GM08714 (cell line): ENCODE data around the gene USP21.

Experiments used
- H3K4me3 ChIP-seq: fragments of 200-500 bp; sonication (Bioruptor generic); 2 replicates; pipeline ENCODE4 v1.5.1; 2014; ENCODE audit warnings: mild to moderate bottlenecking, low read length, inconsistent platforms
- ZNF274 ChIP-seq: IDR thresholded peaks from 2 replicates; pipeline ENCODE4 v1.6.1; 2012; ENCODE audit warnings: mild to moderate bottlenecking, low read depth, low read length

The USP21 gene

DNA sequence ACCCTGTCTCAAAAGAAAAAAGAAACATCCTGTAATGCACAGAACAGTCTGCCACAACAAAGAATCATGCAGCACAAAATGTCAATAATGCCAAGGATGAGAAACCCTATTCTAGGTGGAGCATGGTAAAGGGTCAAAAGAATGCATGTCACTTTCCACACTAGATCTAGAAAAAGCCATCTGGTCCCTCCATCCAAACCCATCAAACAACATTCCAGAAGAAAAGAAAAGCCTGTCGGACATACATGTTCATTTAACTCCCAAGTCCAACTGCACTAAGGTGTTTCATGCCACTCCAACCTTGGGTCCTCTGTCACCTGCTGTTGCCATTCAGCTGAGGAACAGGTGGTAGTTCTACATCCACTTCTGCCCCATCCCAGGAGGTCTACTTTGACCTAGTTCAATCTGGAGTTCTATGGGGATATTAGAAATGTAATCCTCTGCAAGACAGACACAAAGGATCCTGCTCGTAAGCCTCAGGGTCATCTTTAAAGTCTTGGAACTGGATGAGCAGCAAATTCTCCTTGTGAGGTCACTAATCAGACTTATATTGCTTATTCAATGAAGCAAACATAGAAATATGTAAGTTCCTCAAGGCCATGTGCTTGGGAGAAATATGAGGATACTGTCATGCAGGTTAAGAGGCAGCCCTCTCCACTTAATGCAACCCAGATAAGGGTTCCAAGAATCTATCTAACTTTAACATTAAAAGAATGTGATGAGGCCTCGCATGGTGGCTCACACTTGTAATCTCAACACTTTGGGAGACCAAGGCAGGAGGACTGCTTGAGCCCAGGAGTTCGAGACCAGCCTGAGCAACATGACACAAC, 30.5 kb upstream of the USP21 start:
- TF ChIP-seq ZNF274: no peak
- no peak overlapping the region for H3K4me3 ChIP-seq

DNA sequence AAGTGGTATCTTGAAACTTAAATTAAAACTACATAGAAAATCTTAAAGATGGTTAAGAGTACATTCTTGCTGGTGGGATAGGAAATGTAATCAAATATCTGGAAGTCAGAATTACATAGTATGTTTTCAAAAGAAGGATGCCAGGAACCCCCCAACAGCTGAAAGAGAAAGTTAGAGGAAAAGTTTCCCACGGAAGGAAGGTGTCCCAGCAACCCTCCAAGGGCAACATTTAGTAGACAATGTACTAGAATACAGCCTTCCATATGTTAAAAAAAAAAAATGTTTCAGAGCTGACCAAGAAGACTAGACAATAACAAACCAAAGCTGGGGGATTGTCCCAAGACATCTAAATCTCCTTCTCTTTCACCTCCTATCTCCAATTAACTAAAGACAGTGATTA, 29.0 kb upstream of the USP21 start:
- H3K4me3 ChIP-seq: no peak overlapping the region
- no peak for TF ChIP-seq ZNF274

DNA sequence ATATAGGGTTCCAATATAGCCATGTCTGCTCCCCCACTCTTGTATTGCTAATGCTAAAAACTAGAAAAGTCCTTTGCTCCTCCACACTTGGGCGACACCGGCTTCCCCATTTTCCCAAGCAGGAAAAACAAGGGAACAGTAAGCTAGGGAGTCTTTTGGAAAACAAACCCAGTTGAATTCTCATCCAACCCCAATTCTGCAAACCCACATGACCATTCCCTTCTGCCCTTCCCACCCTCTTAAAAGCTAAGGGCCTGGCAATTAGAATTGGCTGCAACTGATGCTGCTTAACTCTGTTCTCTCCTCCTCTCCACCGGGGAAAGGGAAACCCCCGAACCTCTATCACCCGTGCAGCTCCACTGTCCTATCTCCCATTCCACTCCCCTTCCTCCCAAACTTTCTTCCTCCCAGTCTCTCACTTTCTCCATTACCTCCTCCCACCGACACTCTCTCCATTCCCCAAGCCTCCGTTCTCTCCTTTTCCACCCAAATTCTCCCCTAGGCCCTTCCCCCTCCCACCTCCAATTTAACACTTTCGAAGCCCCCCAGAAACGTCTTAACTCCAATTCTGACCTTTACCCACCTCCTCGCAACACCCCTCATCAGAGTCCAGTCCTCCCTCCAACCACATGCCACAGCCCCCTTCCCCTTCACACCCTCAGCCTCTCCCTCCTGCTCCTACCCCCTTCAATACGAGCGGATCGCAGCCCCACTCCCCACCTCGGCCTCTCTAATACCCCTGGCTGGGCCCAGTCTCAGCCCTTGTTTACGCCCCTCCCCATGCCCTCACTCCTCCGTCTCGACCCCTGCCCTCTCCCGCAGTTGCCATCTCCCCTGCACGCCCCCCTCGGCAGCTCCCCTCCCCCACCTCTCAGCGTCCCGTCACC, 27.5 kb upstream of the USP21 start:
- no peak for TF ChIP-seq ZNF274
- peak overlapping the region; percentile 96 for H3K4me3 ChIP-seq

DNA sequence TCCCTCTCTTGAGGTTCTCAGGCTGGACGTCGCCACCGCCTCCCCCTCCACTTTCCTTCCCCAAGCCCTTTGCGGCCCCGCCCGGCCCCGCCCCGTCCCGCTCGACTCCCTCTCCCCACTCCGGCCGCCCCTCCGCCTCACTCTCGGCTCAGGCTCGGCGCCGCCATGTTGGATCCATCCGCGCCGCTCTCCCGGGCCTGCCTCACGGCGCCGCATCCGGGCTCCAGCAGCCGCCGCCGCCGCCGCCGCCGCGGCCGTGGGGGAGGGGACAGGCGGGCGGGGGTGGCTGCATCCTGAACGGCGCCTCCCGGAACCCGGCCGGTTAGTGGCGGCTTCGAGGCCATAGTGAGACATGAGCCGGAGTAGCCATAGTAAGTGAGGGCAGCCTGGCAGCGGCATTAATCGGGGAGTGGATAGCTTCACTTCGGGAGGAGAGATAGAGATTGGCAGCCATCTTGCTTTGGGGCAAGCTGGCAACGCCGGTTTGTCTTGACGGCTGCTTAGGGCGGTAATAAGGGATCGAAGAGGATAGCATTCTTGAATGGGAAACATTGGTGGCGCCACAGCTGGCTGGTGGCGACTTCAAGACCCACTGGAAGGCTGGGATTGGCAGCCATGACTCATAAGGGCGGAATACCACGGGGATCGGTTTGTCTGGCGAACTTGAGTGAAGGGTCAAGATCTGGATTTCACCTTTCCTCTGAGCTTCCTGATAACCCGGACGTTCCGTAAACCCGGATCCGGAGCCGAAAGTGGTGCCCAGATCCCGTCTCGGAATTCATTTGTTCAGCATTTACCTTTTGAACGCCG, 26.7 kb upstream of the USP21 start, which contains the start of gene DEDD:
Gene DEDD (minus strand): TSS at position 258 of the 810 bp plus-strand sequence. CDS start 8,205 bp downstream, outside the sequence.
- no peak for TF ChIP-seq ZNF274
- peak within 1 kb of the TSS; percentile 96 for H3K4me3 ChIP-seq

DNA sequence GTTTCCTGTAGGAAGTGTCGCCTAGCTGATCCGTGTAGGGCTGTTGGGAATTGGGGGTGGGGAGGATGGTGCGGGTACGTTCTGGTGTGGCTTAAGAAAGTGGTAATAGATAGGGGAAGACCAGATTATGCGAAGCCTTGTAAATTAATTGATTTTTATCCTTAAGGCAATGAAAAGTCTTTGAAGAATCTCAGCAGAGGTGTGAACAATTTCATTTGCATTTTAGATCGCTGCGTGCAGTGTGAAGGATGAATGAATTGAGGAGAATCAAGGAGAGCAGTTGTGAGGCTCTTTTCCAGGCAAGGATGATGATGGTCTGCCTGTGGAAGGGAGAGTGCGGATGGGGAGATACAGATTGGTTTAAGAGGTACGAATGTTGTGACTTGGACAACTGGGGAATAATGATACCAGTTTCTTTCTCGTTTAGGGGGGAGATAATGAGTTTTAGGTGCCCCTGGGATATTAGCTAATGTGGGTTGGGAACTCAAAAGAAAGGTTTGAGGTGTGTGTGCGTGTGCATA, 26.0 kb upstream of the USP21 start:
- no peak for TF ChIP-seq ZNF274
- peak overlapping the region; percentile 96 for H3K4me3 ChIP-seq

DNA sequence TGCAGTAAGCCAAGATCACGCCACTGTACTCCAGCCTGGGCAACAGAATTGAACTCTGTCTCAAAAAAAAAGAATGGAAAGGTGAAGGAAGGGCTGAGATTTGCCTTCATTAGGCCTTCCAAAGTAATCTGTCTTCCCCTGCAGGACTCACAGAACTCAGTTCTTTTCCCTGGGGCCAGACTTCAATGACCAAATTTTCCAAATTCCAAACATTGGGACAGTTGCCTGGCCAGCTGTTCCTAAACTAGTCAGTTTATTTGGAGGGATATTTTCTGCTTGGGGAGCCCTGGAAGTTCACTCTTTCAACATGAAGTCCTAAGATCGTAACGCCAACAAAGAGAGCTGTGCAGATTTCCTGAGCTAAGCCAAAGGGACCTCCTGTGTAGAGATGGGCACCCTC, 21.4 kb upstream of the USP21 start:
- TF ChIP-seq ZNF274: no peak
- no peak overlapping the region for H3K4me3 ChIP-seq

DNA sequence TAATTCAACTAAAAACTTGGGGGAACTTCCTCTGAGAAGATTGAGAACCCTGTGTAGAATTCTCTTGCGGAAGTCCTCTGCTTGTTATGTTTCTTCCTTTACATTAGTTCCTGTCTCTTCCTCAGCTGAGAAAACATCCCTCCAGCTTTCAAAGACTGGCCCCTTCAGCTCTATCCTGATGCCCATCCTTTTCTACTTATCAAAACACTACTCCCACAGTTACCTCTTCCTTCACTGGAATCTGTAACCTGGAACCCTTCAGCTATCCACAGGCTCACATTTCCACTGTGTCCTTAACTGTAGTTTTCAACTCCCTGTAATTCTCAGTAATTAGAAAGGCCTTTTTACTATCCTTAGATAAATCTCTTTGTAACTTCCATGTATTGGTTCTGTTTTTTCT, 20.9 kb upstream of the USP21 start:
- TF ChIP-seq ZNF274: no peak
- no peak overlapping the region for H3K4me3 ChIP-seq

DNA sequence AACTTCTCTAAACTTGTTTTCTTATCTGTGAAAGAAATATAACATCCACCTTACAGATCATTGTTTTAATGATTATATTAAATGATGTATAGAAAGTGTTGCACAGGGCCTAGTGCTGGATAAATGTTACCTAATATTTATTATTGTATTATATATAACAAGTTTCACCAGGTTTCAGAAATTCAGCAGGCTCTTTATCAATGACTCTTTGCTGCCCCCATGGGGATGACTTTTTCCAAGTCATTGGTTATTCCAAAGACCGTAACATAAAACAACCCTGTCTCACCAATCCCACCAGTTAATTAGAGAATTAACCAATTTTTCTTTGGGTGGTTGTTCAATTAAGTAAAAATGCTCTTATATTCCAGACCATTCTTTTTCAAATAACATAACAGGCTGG, 19.5 kb upstream of the USP21 start:
- TF ChIP-seq ZNF274: no peak

DNA sequence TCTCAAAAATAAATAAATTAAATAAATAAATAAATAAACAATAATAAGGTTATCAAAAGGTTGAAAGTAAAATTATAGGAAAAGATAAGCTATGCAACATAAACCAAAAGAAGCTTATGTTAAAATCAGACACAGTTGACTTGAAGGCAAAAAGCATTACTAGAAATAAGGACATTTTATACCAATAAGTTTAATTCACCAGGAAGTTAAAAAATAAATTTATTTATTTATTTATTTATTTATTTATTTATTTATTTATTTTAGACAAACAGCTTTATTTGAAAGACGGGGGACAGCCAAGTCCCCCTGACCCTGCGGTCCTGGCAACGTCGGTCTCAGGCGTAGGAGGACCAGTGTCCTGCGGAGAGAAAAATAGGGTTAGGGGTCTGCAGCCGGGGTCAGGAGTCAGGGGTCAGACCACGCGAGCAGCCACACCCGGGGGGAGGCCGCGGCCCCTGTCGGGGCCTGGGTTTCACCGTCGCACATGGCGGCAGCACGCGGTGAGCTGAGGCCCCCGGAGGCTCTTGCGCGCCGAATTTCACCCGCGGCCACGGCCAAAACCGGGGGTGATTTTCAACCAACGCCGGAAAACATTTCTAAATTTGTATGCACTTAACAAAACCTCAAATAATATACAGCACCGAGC, 18.4 kb upstream of the USP21 start:
- H3K4me3 ChIP-seq: no peak overlapping the region
- no peak for TF ChIP-seq ZNF274

More for the DNA sequence above, 19.5 kb upstream of the USP21 start:
- no peak overlapping the region for H3K4me3 ChIP-seq

DNA sequence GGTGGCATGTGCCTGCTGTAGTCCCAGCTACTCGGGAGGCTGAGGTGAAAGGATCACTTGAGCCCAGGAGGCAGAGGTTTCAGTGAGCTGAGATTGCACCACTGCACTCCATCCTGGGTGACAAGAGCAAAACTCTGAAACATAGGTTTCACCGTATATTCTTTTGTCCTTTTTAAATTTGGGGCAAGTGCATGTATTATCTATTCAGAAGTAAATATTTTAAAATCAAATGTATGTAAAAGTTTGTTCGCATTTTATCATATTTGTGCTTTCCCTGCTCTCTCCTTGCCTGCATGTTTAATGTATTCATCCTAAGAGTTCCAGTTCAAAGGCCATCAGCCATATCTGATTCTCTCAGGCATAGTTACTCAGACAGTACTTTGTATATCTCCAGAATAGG, 13.5 kb upstream of the USP21 start:
- no peak overlapping the region for H3K4me3 ChIP-seq
- TF ChIP-seq ZNF274: no peak

DNA sequence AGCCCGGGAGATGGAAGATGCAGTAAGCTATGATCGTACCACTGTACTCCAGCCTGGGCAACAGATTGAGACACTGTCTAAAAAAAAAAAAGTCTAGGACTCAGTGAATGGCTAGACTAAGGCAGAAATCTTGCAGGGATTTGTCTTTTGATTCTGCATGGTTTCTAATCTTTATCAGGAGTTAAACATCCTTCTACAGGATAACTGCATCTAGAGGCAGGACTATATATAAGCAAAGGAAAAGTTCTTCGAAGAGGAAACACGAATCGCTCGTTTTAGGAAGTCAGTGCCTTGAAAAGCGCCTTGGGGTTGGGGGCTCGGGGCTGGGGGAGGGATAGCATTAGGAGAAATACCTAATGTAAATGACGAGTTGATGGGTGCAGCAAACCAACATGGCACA, 6.1 kb upstream of the USP21 start:
- TF ChIP-seq ZNF274: no peak
- H3K4me3 ChIP-seq: peak overlapping the region; percentile 84

DNA sequence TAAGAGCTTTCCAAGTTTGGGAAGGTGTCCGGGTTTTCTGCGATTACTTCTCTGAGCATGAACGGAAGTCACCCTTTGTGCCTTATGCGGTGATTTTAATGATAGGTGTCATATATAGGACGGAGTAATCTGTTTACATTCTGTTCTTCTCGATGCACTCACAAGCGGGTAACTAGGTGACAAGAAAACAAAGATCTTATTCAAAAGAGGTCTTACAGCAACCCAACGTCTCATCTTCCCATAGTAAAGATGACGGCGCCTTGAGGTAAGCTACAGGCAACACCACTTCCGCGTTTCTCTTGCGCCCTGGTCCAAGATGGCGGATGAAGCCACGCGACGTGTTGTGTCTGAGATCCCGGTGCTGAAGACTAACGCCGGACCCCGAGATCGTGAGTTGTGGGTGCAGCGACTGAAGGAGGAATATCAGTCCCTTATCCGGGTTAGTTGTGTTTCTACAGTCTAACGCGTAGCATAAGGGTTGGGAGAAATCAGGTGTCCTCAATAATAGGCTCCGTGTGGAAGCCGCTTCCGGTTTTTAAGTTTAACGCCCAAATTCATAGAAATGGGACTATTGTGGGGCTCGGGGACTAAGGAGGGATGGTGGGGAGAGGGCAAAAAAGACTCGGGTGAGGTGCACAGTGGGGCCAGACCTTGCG, 5.5 kb upstream of the USP21 start, which contains the start of gene UFC1:
Gene UFC1 (plus strand): TSS at position 297 of the 656 bp plus-strand sequence. CDS start 20 bp downstream, at position 317.
- H3K4me3 ChIP-seq: peak within 1 kb of the TSS; percentile 84

DNA sequence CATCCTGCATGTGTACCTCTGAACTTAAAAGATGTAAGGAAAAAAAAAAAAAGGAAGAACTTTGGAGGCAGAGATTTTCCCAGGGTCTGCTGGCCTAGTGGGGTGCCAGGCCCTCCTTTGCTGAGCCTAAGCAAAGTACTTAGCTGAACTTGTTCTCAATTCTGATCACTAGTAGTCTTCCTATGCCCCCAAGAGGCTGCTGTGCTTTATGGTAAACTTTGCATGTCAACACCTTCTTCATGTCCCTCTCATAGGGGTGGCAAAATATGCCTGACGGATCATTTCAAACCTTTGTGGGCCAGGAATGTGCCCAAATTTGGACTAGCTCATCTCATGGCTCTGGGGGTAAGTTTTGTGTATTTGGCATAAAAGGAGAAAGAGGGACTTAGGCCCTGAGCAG, 1.4 kb upstream of the USP21 start:
- H3K4me3 ChIP-seq: no peak overlapping the region
- no peak for TF ChIP-seq ZNF274

More for the DNA sequence above, 5.5 kb upstream of the USP21 start, which contains the start of gene UFC1:
- TF ChIP-seq ZNF274: no peak
